CD1c-positive myeloid dendritic cell (primary cell): ENCODE data around the gene ABI2.
"Not testable (repeated sequence)": the region's sequence is repeated elsewhere in the genome, so short reads cannot be mapped to it uniquely, and the experiment has no call there.

ENCODE experiments used
- DNase-seq: peaks from one replicate; pipeline ENCODE4 v3.0.0-alpha.2; 2016; ENCODE audit errors: extremely low spot score

ABI2 gene

DNA sequence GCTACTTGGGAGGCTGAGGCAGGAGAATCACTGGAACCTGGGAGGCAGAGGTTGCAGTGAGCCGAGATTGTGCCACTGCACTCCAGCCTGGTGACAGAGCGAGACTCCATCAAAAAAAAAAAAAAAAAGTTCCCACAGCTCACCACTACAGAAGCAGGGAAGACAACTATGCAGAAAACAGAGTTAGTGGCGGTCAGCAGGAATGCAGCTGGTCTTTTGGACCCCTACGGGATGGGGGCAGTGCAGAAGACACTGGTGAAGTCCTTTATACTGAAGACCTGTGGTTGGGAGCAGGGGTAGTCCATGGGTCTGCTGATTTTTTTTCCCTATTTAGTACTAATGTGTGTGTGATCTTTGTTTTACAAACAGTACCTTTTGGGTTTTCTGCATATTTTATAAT is 101.4 kb downstream of the ABI2 start:
- DNase-seq, result not testable (repeated sequence)

- no peak for DNase-seq
Observed at GRCh38 chr2:203431391-203432185, 103.4 kb downstream of the ABI2 start.

DNA sequence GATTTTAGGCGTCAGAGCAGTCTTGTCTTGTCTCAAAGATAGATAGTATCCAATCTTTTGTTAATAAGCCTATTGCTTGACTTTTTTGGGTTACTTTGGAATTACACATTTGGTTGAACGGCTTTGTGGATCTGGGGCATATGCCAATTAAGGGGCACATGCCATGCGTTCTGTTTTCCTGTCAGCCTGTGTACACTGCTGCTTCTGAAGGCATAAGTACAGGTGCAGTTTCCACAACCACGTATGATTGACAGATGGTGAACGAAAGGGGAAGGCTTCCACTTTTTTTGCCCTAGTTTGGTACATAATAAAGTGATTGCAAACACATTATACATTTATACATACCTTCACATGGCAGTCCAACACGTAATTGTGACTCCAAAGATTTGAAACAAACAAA is 104.6 kb downstream of the ABI2 start:
- no peak for DNase-seq

- no peak for DNase-seq
Observed at GRCh38 chr2:203436496-203436895, 108.3 kb downstream of the ABI2 start.

DNA sequence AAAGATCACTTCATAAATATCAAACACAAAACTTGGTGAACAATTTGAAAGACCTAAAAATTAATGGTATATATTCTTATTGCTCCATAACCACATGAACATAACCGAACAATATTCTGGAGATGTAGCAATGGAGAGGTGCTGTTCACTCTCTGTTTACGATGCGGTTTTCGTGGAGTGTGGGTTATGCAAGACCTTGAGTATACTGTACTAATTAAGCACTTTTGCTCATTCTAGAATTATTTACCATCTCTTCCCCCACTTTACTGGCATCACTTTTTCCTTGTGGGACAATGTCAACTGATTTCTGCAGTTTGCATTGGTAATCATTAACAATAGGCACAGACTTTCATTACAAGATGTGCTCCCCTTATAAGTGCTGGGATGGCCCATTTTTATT is 109.3 kb downstream of the ABI2 start:
- DNase-seq, result no peak

- DNase-seq, result no peak
Observed at GRCh38 chr2:203438528-203438927, 110.3 kb downstream of the ABI2 start.

GRCh38 chr2:203440671-203441070 is 112.5 kb downstream of the ABI2 start:
- DNase-seq, result no peak

DNA sequence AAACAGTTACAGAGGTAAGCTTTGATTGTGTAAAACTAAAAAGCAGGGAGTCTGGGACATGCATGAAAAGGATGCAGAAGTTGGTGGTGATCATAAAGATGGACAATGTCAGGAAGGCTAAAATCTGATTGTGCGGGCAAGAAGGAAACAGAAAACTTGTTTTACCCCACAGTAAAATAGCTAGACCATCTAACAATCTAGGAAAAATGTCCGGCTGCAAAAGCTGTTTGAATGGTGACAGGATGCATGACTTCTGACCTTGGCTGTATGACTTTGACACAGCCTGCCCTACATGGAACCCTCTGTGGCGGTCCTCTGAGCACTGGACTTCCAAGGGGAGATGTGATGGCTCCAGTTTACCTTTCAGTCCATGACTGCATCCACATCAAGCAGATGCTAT is 113.3 kb downstream of the ABI2 start:
- DNase-seq, result no peak

DNA sequence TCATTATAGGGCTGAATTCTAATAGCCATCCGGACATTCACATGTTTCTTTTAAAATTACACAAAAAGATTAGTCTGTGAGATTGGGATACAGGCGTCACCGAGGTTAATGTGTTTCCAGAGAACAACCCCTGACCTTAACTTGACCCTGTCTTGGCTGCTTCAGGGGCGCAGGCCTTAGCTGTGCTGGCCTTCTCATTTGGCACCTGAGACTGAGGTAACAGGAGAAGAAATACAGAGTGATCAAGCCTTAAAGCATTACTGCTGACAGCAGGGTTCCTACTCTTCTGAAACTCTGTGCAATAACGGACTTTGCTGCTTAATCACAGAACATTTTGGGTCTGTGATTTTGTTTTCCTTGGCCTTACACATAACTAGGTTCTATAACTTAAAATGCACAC is 114.3 kb downstream of the ABI2 start:
- DNase-seq, result no peak

GRCh38 chr2:203444738-203445137 is 116.5 kb downstream of the ABI2 start:
- no peak for DNase-seq

DNA sequence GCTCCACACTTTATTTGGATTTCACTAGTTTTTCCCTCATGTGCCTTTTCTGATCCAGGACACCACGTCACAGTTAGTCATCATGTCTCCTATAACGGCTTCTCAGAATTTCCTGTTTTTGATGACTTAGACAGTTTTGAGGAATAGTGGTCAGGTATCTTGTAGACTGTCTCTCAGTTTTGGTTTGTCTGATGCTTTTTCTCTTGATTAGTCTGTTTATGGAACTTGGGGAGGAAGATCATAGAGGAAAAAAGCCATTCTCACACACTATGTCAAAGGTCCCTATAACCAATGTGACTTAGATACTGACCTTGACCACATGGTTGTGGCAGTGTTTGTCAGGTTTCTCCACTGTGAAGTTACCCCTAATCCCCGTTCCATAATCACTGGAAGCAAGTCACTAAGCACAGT is 117.9 kb downstream of the ABI2 start:
- peak; percentile 47 for DNase-seq

DNA sequence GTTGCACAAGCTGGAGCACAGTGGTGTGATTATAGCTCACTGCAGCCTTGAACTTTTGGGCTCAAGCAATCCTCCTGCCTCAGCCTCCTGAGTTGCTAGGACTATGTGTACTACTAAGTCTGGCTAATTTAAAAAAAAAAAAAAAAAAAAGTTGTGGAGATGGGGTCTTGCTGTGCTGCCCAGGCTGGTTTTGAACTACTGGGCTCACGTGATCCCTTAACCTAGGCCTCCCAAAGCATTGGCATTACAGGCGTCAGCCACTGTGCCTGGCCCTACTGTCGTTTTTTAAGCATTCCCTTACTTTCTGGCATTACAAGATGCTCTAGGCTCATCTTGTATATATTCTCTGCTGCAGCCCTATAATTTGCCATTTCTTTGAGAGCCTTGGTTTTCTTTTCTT is 118.6 kb downstream of the ABI2 start:
- DNase-seq, result no peak

DNA sequence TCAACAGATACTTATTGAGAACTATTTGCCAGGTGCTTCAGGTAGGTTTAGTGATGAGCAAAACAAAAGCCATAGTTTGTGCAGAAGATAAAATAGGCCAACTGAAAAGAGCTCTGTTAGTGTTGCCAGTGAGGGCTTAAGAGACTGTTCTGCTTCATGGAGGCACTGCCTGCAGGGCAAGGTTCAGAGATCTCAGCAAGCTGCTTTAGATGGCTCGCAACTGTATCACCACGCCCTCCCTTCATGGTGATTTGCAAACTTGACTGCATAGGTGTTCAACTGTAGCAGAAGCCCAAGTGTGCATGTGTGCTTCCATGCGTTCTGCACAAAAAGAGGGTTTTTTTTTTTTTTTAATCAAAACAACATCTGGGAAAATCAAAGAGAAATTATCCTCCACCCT is 122.4 kb downstream of the ABI2 start:
- DNase-seq, result no peak

GRCh38 chr2:203451011-203451410 is 122.8 kb downstream of the ABI2 start:
- DNase-seq, result no peak

DNA sequence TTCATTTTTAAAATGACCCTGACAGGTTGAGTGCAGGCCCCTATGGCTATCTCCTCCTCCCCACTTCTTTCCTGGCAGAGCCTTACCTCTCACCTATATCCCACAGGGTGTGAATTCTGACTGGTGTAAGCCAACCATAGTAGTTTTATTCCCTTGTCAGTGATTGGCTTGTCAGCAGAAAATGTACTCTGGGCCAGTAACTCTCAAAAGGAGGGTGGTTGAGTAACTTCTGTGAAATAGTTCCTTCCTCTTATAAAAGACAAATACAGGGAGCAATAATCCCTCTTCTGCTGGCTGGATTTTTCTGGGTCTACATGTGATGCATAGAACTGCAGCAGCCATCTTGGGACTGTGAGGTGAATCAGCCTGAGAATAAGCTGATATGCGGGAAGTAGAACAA is 123.5 kb downstream of the ABI2 start:
- DNase-seq, result no peak

- peak; percentile 51 for DNase-seq
Observed at GRCh38 chr2:203453858-203454451, 125.8 kb downstream of the ABI2 start.

- DNase-seq, result no peak
Observed at GRCh38 chr2:203455209-203455608, 127.0 kb downstream of the ABI2 start.

DNA sequence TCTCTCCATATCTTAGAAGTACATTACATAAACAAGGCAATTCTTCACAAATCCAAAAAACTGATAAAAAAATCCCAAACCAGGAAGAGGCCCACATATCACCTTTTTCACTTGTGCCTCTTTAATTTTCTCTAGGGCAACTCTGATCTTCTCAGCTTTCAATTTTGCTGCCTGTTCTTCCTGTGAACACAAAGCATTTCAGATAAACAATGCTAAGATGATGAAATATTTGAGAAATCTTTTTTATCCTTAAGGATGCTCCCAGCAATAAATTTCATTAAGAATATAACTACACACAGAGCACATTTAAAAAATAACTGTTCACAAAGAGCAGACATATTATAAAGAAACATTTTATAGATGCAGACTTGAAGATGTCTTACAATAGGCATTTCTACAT is 133.6 kb downstream of the ABI2 start:
- DNase-seq, result no peak

GRCh38 chr2:203462308-203462707 is 134.1 kb downstream of the ABI2 start:
- DNase-seq, result no peak

GRCh38 chr2:203463266-203463678 is 135.1 kb downstream of the ABI2 start:
- no peak for DNase-seq

GRCh38 chr2:203469546-203469945 is 141.4 kb downstream of the ABI2 start:
- DNase-seq, result peak; percentile 28

GRCh38 chr2:203470371-203470770 is 142.2 kb downstream of the ABI2 start:
- no peak for DNase-seq

- DNase-seq, result no peak
Observed at GRCh38 chr2:203471323-203471722, 143.1 kb downstream of the ABI2 start.

DNA sequence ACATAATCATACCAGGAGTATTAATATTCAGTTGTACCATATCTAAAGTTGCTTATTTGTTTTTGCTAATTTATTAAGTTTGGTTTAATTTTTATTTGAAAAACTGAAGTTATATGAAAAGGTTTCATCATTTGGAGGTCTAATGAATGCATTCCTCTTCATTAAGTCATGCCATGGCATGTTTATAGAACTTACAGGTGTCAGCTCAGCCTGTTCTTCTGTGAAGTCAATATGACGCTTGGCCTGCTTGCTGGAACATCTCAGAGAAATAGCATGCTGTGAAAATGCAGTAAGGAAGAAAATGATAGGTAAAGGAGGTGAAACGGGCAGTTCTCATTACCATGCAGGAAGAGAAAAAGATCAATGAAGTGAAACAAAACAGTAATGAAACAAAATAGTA is 148.7 kb downstream of the ABI2 start:
- DNase-seq, result no peak
